ENCODE measurements around the gene SCN9A. TPM values are rescaled to one million over a fixed set of nuclear protein-coding genes. Genes with fewer than 3 reads are reported as not detected.
A peak's percentile ranks its signal among the peaks of the same experiment; 100 is the strongest.

Gene SCN9A
- total and polyA plus RNA-seq, 9 of the 15 experiments (the other 6 are each of a cell fraction or from before 2014, with no cell fraction given) = 1.4 to 22.8 (median 7.1) TPM

- TF ChIP-seq L3MBTL2 (IDR thresholded peaks at IDR 0.05) = peak; percentile 55
- TF ChIP-seq SMARCC2 (IDR thresholded peaks at IDR 0.05; ENCODE audit: low read depth) = peak; percentile 63; the same call in 1 of the 2 replicates
- no peak for TF ChIP-seq HES1 (IDR thresholded peaks at IDR 0.05; ENCODE audit: low read depth)
- TF ChIP-seq NFE2 (IDR thresholded peaks at IDR 0.05; ENCODE audit: low read depth) = peak; percentile 93
- no peak for TF ChIP-seq SNAPC5 (CRISPR knock-in tag; IDR thresholded peaks at IDR 0.05)
- TF ChIP-seq ZNF316 (IDR thresholded peaks at IDR 0.05) = peak; percentile 99
- peak; percentile 11; the same call in 1 of the 2 replicates for TF ChIP-seq TOE1 (IDR thresholded peaks at IDR 0.05; ENCODE audit: borderline replicate concordance)
- no peak for TF ChIP-seq TOE1 (CRISPR knock-in tag; IDR thresholded peaks at IDR 0.05; ENCODE audit: borderline replicate concordance, low read depth)
- TF ChIP-seq ZNF766 (CRISPR knock-in tag; conservative IDR thresholded peaks at IDR 0.05) = peak; percentile 73
- TF ChIP-seq ZNF584 (CRISPR knock-in tag; IDR thresholded peaks at IDR 0.05; ENCODE audit: low read depth) = peak; percentile 71; the same call in 1 of the 2 replicates
- peak; percentile 79 for TF ChIP-seq EGR1 (conservative IDR thresholded peaks at IDR 0.05)
- TF ChIP-seq ZNF212 (CRISPR knock-in tag; IDR thresholded peaks at IDR 0.05) = 0 out of 2 replicates have a peak, but pooled peaks have one; percentile 17
- TF ChIP-seq NELFE (IDR thresholded peaks at IDR 0.05; ENCODE audit: insufficient read depth, insufficient read length) = no peak
- no peak for TF ChIP-seq MLX (CRISPR knock-in tag; conservative IDR thresholded peaks at IDR 0.05)
- peak; percentile 86 for TF ChIP-seq STAT5A (IDR thresholded peaks at IDR 0.05; ENCODE audit: borderline replicate concordance, low read length)
- peak; percentile 98 for TF ChIP-seq ARID3A (IDR thresholded peaks at IDR 0.05; ENCODE audit: borderline replicate concordance, low read depth, low read length)
- TF ChIP-seq DLX4 (CRISPR knock-in tag; IDR thresholded peaks at IDR 0.05) = no peak
- peak; percentile 76 for TF ChIP-seq SMAD3 (CRISPR knock-in tag; conservative IDR thresholded peaks at IDR 0.05)
- peak; percentile 51; the same call in 1 of the 2 replicates for TF ChIP-seq ZNF740 (CRISPR knock-in tag; IDR thresholded peaks at IDR 0.05)
- TF ChIP-seq ZNF740 (tag; IDR thresholded peaks at IDR 0.05) = peak in 1 of 2 experiments; percentile 81; a peak in 2 of 4 replicates
- peak; percentile 74 for TF ChIP-seq ZFP36 (IDR thresholded peaks at IDR 0.05; ENCODE audit: low read depth, low read length, partially characterized antibody)
- peak; percentile 92 for TF ChIP-seq ZNF589 (CRISPR knock-in tag; IDR thresholded peaks at IDR 0.05; ENCODE audit: low read depth)
- TF ChIP-seq C11orf30 (IDR thresholded peaks at IDR 0.05; ENCODE audit: low read depth) = peak; percentile 96
Observed at GRCh38 chr2:166357068-166357949, 18.4 kb downstream of the SCN9A start (continued).
